ENCODE measurements around the gene JMJD4.

GRCh38 chr1:227775841-227776240 is 40.7 kb upstream of the JMJD4 start:
- TF ChIP-seq CTCF (IDR thresholded peaks at IDR 0.05) (no peak), POLR2A (IDR thresholded peaks at IDR 0.05) (no peak)

Data from tibial nerve (tissue), 3 donors.